HG02943 (cell line): ENCODE measurements around the gene UPK3A.
"Not testable (repeated sequence)": the region's sequence is repeated elsewhere in the genome, so short reads cannot be mapped to it uniquely, and the experiment has no call there.

ENCODE experiments used
- ATAC-seq: cut with Tn5 transposase; IDR thresholded peaks from one replicate; pipeline ENCODE4 v1.9.1; 2021; ENCODE audit warnings: mild to moderate bottlenecking, low read depth, moderate library complexity; ENCODE audit not compliant: unreplicated experiment

The UPK3A gene

DNA sequence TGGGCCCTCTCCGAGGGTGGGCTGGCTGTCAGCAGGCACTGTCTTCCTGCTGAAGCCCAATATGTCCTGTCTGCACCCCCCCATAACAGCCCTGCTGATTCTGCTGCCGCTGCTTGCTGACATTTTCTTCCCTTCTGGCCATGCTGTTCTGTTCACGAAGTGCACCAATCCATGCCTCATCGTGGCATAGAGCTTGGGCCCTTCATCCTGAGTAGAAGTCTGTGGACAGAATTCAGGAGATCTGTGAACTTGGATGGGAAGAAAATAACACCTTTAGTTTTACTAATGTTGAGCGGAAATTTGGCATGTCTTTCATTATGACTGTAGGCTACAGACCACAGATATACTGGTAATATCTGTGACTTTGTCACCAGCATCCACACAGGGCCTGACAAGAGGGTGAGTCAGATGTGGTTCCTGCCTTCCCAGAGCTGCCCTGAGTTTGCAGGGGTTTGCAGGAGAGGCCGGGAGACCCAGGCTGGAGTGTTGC lies 29.9 kb upstream of the UPK3A start:
- ATAC-seq, result no peak

DNA sequence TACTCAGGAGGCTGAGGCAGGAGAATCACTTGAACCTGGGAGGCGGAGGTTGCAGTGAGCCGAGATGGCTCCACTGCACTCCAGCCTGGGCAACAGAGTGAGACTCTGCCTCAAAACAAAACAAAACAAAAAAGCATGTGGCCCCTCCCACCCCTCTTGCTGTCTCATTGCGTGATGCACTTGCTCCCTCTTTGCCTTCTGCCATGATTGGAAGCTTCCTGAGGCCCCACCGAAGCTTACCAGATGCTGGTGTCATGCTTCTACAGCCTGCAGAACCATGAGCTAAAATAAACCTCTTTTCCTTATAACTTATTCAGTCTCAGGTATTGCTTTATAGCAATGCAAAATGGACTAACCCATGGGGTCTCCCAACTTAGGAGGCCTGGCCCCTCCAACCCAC lies 26.8 kb upstream of the UPK3A start:
- not testable (repeated sequence) for ATAC-seq

DNA sequence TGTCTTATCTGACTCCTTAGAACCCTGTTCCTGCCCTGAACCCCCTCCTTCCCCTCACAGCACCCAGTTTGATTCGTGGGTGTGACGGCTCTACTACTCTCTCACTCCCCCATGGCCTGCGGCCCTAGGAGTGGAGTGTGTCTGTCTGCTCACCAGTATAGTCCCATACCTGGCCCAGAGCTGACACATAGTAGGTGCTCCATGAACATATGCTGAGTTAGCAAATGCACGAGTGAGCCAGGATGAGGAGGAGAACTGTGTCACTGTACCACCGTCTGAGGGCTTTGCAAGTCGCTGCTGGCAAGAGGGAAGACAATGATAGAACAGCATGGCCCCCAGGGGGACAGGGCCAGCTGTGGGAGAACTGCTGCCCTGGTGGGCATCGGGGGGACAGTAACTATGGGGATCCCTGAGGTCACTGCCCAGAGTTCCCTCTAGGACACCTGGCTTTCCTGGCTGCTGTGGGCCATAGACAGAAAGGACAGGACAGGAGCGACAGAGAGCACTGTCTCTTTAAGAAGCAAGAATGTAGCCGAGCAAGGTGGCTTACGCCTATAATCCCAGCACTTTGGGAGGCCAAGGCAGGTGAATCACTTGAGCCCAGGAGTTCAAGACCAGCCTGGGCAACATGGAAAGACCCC lies 24.9 kb upstream of the UPK3A start:
- ATAC-seq, result no peak

DNA sequence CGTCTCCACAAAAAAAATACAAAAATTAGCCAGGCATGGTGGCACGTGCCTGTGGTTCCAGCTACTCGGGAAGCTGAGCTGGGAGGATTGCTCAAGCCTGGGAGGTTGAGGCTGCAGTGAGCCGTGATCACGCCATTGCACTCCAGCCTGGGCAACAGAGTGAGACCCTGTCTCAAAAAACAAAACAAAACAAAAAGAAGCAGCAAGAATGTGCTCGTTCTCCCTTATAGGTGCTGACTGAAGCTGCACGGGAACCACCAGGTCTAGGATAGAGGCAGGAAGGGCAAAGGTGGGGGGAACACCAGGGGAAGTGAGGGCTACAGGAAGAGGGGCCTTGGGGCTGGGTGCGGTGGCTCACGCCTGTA lies 24.4 kb upstream of the UPK3A start:
- not testable (repeated sequence) for ATAC-seq

DNA sequence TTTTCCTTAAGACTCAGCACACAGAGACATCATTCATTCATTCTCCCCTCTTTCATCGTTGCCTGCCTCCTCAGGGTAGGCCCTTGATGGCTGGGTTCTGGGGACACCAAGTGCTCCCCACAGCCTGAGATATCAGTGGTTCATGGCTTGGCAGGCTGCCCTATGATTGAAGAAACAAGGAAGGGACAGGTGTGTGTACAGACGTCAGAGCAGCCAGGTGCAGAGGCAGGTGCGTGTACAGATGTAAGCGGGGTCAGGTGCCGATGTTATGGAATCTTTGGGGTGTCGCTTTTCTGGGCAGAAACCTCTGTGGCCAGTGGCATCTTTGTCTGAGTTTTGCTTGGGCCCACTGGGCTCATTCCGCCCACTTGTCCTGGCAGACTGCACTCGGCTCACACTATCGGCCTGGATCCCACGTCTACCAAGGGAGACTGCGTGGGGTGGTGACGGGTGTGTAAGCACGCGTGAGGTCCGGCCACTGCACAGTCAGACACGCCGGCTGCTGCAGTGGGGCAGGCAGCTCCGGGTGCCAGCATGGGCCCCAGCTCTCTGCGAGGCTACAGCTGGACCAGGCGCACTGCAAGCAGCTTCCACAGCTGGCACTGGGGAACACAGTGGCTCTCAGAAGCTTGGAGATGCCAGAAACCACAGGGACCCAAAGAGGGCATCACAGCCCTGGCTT lies 23.2 kb upstream of the UPK3A start:
- no peak for ATAC-seq

DNA sequence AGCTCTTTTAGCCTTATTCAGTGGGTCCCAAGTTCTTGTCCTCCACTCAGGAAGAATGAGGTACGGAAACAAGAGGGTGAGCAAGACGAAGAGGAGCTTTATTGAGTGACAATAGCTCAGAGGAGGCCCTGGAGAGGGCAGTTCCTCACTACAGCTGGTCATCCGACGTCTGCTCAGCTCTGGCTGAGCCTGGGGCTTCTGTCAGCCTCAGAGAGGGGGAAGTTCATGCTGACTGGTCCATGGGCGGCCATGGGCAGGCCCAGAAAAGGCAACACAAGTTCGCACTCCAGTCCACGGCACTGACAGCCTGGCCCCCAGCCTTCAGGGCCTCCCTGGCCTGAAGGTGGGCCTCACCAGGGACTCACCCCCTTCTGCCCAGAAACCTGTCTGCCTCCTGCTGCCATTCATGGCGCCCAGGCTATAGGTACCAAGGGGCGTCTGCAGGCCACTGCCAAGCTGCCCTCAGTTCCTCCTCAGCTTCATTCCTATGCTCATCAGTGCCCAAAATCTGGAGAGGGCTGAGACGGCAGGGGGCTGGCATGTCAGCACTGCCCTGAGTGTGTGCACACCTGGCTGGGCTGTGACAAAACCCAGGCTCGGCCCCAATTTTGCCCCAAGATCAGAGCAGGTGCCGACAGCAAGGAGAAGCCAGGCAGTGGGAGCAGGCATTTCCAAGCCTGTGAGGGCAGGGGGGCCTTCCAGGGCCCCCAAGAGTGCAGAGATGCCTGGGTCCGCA lies 22.4 kb upstream of the UPK3A start:
- no peak for ATAC-seq

DNA sequence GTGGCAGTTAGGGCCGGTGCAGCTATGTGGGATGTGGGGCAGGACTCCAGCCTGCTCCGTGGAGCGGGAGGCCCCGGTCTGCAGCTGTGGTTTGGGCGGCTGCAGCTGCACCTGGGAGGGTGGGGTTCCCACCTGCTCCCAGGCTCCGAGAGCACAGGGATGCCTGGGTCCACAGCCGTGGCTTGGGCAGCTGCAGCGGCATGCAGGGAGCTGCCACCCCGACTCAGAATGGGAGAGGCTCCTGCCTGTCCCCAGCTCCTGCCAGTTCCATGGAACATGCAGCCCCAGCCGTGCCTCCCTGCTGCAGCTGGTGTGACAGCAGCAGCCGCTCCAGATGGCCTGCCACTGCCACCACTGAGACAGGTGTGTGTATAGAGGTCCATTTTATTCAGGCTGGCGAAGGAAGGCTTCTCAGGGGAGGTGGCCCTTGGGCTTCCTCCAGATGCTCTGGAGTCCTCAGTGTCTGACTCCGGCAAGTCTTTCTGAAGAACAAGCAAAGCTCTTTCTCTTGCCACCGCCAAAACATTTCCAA lies 21.8 kb upstream of the UPK3A start:
- peak; percentile 33 for ATAC-seq

DNA sequence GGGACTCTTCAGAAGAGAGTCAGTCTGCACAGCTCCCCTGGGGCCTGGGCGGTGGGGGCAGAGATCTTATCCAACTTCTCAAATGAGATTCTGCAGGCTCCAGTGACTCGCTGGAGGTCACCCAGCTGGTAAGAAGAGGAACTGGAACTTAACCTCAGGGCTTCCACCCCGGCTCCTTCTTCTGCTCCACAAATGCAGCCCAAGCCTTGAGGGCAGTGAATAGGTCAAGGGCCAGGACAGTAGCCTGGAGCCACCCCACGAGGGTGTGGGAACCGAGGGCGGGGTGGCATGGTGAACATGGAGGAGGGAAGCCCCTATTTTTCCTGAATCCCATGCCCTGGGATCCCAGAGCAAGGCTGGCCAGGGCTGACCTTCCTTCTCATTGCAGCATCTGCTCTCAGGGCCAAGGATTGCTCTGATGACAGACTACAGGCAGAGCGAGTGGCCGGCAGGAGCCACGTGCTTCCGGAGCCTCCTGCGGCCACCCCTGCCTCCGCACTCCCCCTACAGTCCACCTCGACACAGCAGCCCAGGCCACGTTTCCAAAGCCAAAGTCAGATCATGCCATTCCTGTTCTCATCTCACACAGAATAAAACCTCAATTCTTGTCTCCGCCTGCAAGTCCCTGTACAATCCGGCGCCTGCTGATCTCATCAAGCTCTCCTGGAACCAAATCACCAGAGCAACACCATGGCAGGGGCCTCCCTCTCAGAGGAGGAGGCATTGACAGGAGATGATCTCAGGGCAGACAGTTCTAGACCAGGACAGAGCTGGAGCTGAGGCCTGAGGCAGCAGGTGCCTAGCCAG lies 21.1 kb upstream of the UPK3A start:
- ATAC-seq, result peak; percentile 62

DNA sequence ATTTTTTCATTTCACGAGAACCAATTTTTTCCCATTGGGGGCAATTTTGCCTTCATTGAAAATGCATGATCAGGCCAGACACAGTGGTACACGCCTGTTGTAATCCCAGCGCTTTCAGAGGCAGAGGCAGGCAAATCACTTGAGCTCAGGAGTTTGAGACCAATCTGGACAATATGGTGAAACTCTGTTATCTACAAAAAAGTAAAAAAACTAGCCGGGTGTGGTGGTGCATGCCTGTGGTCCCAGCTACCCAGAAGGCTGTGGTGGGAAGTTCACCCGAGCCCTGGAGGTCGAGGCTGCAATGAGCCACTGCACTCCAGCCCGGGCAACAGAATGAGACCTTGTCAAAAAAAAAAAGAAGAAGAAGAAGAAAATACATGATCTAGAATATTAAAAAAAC lies 19.2 kb upstream of the UPK3A start:
- ATAC-seq, result no peak

DNA sequence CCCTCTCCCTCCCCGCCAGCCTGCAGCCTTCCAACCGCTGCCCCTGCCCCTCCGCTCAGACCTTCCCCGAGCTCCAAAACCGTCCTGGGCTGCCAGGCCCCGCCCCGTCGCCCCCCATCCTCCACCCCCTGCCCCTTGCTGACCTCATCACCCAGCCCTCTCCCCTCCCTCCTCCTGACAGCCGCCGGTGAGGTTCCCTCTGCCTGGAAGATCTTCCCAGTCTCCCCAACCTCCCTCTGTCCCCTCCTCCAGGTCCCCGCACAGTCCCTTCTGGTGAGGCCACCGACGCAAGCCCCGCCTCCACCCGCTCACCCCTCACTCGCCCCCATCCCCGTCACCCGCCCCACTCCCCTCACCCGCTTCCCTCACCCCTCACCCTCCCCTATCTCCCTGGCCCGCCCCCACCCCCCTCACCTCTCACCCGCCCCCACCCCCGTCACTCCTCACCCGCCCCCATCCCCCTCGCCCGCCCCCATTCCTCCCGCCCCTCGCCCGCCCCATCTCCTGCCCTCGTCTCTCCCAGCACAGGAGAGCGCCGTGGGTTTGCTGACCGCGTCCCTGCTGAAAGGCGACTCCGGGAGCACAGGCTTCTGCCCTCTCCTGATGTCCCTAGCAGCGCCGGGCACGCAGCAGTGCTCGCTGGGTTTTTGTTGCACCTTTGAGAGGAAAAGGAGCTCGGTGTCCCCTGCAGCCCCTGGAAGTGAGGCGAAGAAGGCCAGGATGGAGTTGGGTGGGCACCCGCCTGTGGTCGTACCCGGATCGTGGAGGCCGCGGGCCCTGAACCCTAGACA lies 16.4 kb upstream of the UPK3A start:
- no peak for ATAC-seq

DNA sequence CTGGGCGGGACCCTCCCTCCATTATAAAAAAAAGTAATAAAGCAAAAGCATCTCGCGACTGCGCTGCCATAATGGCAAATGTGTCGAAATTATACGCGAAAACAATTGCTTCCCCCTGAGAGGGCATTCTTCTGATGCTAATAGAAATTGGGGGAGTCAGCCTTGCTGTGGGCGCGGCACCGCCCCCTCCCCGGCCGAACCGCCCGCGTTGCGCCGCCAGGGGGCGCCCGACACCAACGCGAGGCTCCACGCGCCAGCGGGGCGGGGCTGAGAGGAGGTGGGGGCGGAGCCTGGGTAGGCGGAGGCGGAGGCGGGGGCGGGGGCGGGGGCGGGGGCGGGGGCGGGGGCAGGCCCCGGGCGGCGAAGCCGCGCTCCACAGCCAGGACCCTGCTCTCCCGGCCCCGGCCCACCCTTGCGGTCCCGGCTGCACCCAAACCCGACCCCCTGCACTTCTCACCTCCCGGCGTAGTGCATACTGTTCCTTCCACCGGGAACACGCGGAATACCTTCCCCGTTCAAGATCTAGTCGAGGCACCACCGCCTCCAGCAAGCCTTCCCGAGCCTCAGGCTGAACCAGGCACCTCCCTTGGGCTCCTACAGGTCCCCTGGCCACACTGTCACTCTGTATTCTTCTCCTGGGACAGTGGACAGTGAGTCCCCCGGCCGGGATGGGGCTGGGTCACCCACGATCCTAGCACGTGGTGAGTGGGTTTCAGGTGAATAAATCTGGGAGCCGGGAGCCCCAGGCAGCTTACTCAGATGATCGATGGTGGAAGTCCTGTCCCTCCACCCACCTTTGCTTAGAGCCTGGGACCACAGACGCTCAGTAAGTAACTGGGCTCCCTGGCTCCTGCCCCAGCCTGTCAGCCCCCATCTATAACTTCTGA lies 15.5 kb upstream of the UPK3A start:
- no peak for ATAC-seq

DNA sequence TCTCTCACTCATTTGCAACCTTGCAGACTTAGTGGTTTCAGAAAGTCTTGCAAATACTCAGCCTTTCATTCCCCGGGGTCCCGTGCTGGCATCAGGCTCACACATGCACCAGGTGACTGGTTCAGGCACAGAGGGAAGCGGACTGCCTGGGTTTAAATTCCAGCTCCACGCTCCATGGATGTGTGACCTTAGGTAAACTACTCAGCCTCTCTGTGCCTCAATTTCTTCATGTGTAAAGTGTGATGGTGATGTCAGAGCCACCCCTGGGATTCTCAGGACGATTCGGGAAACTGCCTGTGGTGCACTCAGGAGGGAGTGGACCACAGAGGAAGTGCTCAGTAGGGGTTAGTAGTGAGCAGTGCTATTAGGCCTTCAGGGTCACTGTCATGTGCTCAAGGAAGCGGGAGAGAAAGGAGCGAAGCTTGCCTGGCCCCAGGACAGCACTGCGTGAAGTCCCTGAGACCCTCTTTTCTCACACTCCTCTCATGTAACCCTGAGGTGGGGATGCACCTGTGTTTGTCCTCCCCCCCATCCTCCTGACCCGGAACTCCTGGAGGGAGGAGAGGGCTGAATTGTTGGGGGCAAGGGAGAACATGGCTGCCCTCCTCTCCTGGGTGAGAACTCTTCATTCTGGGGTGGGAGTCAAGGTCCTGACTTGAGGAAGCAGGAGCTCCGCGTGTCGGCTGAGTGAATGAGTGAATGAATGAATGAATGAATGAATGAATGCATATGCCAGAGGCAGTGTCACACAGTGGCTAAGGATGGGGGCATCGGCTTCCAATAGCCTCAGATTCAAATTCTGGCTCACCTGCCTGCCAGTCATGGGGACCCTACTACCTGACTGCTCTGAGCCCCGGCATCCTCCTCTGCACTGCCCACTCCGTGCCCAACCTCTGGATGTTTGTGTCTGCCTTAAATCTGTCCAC lies 14.4 kb upstream of the UPK3A start:
- ATAC-seq, result no peak

DNA sequence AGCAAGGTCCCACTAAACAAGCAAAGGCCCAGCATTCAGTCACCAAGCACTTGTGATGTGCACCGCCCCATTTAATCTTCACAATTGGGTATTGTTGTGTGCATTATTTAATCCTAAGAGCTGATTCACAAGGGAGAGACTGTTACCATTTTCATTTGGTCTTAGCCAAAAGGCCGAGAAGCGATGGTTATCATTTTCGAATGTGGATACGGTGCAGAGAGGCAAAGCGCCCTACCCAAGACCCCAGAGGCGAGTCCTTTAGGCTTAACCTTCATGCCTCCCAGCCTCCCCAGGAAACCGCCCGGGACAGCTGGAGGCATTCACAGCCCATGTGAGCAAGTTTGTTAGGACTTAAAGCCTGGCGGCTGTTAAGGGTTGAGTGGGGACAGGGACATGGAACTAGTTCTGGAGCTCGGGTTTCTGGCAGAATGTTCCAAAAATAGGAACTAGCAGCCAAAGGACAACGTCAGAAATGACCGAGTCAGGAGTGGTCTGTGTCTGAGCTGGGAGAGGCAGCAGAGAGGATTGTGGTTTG lies 13.0 kb upstream of the UPK3A start:
- ATAC-seq, result no peak

DNA sequence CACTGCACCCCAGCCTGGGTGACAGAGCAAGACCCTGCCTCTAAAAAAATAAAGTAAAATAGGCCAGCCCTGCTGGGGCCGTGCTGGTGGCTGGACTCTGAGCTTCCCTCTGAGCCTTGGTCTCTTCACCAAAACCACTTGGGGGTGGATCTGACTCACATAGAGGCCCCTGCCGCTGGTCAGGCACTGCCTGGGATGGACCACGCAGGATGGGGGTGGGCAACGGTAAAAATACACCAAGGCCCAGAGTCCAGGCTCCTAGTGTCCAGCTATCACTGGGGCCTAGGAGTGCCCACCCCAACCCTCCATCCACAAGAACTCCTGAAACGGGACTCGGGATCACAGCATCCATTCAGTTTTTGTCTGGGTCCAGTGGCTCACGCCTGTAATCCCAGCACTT lies 12.3 kb upstream of the UPK3A start:
- no peak for ATAC-seq

DNA sequence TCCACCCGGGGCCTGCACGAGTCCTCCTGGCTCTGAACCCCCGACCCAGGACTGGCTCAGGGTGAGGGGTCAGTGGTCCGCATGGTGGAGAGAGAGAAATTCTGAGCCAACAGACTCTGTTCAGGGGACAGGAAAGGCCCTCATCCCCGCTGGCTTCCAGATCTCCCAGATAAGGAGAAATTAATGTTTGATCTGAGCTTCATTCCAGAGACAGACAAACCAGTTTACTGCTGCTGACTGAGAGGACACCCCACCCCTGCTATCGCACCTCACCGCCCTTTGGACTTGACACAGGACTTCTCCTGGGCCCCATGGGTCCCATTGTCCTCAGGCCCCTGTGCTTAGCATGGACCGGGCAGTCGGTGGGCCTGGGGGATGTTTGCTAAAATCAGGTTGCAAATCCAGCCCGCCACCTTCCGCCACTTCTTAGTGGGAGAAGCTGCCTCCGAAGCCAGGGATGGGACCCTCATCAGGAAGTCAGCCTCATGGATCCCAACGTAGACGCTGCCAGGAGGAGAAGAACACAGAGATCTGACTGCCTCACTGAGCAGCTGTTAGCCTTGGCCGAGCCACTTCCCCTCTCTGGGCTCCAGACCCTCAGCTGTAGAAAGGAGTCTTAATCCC lies 11.2 kb upstream of the UPK3A start:
- no peak for ATAC-seq

DNA sequence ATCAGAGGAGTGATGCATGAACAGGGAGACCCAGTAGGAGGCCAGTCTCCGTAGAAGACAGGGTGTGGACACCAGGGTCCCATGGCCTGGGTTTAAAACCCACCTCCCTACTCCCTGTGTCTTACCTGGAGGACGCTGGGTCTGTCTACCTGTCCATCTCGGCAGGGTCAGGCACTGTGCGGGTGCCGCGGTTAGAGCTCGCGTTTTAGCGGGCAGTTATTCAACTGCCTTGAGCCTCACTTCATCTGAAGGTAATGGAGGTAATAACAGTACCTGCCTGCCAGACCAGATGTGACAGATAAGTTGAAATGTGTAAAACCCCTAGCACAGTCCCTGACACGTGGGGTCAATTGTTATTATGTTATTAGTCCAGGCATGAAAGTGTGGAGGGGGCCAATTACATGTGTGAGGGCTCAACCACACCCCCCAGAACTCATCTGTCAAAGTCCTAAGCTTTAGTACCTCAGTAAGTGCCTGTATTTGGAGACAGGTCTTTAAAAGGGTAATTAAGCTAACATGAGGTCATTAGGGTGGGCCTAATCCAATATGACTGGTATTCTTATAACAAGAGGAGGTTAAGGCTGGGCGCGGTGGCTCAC lies 8.1 kb upstream of the UPK3A start:
- ATAC-seq, result no peak

DNA sequence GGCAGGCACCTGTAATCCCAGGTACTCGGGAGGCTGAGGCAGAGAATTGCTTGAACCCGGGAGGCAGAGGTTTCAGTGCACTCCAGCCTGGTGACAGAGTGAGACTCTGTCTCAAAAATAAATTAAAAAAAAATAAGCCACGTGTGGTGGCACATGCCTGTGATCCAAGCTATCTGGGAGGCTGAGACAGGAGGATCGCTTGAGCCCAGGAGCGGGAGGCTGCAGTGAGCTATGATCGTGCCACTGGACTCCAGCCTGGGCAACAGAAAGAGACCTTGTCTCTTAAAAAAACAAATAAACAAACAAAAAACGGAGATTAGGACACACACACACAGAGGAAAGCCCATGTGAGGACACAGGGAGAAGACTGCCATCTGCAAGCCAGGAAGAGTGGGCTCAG lies 7.0 kb upstream of the UPK3A start:
- ATAC-seq, result not testable (repeated sequence)
